Natural killer cell (primary cell): Measurements from ENCODE around the gene MTMR3. TPM values are rescaled to one million over a fixed set of nuclear protein-coding genes. Genes with fewer than 3 reads are reported as not detected.

Experiments used
- ATAC-seq, 3 donors: fragments of 150-1000 bp in 2 of 3; fragments of 200-7000 bp in 1 of 3; cut with Tn5 transposase; 1 replicate in 1 of 3; 2 replicates in 2 of 3; pipeline ENCODE4 v1.10.0; 2021; ENCODE audit warnings: mild to moderate bottlenecking in 2 of 3, moderate library complexity in 2 of 3
- DNase-seq, 2 donors: peaks; one replicate each; pipeline versions ENCODE4 v3.0.0 to v3.0.0-alpha.2; 2013 to 2021; ENCODE audit warnings: mixed read lengths in 1 of 2
- H3K27ac ChIP-seq: one replicate; pipeline ENCODE4 v1.5.1; 2013; ENCODE audit warnings: mild to moderate bottlenecking, low read length
- H3K27me3 ChIP-seq: one replicate; pipeline ENCODE4 v1.6.1; 2013; ENCODE audit warnings: low read length; ENCODE audit not compliant: control insufficient read depth, insufficient read depth
- H3K36me3 ChIP-seq: one replicate; pipeline ENCODE4 v1.6.1; 2013; ENCODE audit warnings: low read length; ENCODE audit not compliant: control insufficient read depth, insufficient read depth
- H3K4me1 ChIP-seq: one replicate; pipeline ENCODE4 v1.6.1; 2013; ENCODE audit warnings: low read length; ENCODE audit not compliant: control insufficient read depth, insufficient read depth
- H3K4me3 ChIP-seq: one replicate; pipeline ENCODE4 v1.5.1; 2013; ENCODE audit warnings: low read length
- H3K9me3 ChIP-seq: one replicate; pipeline ENCODE4 v1.6.1; 2013; ENCODE audit warnings: low read length; ENCODE audit not compliant: control insufficient read depth, insufficient read depth
- H3K27ac Mint-ChIP-seq, 2 donors: one replicate each; pipeline ENCODE4 v1.8.0; 2022; ENCODE audit warnings: mild to moderate bottlenecking in 2 of 2, mixed read lengths in 2 of 2, moderate library complexity in 1 of 2
- H3K27me3 Mint-ChIP-seq, 2 donors: one replicate each; pipeline ENCODE4 v1.8.0; 2022; ENCODE audit warnings: low read depth in 2 of 2, mixed read lengths in 2 of 2
- H3K36me3 Mint-ChIP-seq: one replicate; pipeline ENCODE4 v1.8.0; 2022; ENCODE audit warnings: mixed read lengths
- H3K4me1 Mint-ChIP-seq, 2 donors: one replicate each; pipeline ENCODE4 v1.8.0; 2022; ENCODE audit warnings: mixed read lengths in 2 of 2
- H3K4me3 Mint-ChIP-seq: one replicate; pipeline ENCODE4 v1.8.0; 2022; ENCODE audit warnings: mild to moderate bottlenecking, moderate library complexity, mixed read lengths
- H3K9me3 Mint-ChIP-seq, 2 donors: one replicate each; pipeline ENCODE4 v1.8.0; 2022; ENCODE audit warnings: mixed read lengths in 2 of 2
- CTCF ChIP-seq: fragments of 200-600 bp; IDR thresholded peaks from one replicate; pipeline ENCODE4 v1.8.0; 2022; ENCODE audit warnings: antibody characterized with exemption
- WGBS: methylation state at CpG from one replicate; pipeline ENCODE4 v1.1.7; 2013; ENCODE audit warnings: missing lambda C conversion rate; ENCODE audit not compliant: insufficient coverage; 5-methylcytosine and 5-hydroxymethylcytosine counted together
- intact Hi-C: fragments of 100-400 bp; cut with micrococcal nuclease; formaldehyde crosslinking; loops from one replicate; pipeline ENCODE4 v1.14.2; 2022
- total RNA-seq, 4 donors: library from RNA; stranded (reverse); fragments of 120-200 nt in 1 of 4; gene quantifications; one replicate each; pipeline versions ENCODE4 v1.2.3 to v1.2.4, GENCODE V29; 2013 to 2022

The MTMR3 gene
- total RNA-seq, 3 donors from 2014 or later (not counting 1 experiment from before 2014, with no cell fraction given): 62.1 to 83.4 (median 75.6) TPM

- DNase-seq: no peak
- Mint-ChIP-seq H3K4me3 (no peak overlapping the region), H3K36me3 (peaks cover 7% of the 10 kb centered on the region), H3K9me3 (no peaks in the 10 kb centered on the region), H3K4me1 (peaks cover 0 to 6% of the 10 kb centered on the region in 2 donors), H3K27ac (no peak overlapping the region), H3K27me3 (no peaks in the 10 kb centered on the region)
- no peak overlapping the region for H3K4me3 ChIP-seq
- no peak for TF ChIP-seq CTCF
- WGBS: 97% methylated on average over 3 of the region's 3 CpGs
- no peaks in the 10 kb centered on the region for H3K27me3 ChIP-seq
- ATAC-seq: no peak
- intact Hi-C loops: no loop called here
- no peaks in the 10 kb centered on the region for H3K9me3 ChIP-seq
- H3K36me3 ChIP-seq: peaks cover 21% of the 10 kb centered on the region
- H3K4me1 ChIP-seq: no peaks in the 10 kb centered on the region
- H3K27ac ChIP-seq: no peak overlapping the region
Measured at GRCh38 chr22:29977107-29977506, 94.1 kb downstream of the MTMR3 start.

- H3K27ac Mint-ChIP-seq: no peak overlapping the region
- H3K4me1 Mint-ChIP-seq: peaks cover 0 to 6% of the 10 kb centered on the region in 2 donors
- no peak overlapping the region for H3K4me3 Mint-ChIP-seq
- no peak for TF ChIP-seq CTCF
- no peak for ATAC-seq
- Histone ChIP-seq H3K27me3 (no peaks in the 10 kb centered on the region), H3K27ac (no peak overlapping the region), H3K4me1 (no peaks in the 10 kb centered on the region), H3K4me3 (no peak overlapping the region), H3K9me3 (no peaks in the 10 kb centered on the region), H3K36me3 (peaks cover 27% of the 10 kb centered on the region)
- whole genome bisulfite sequencing: 80% methylated on average over 2 of the region's 3 CpGs
- intact Hi-C loops: no loop called here
- DNase-seq: no peak
- H3K9me3 Mint-ChIP-seq: no peaks in the 10 kb centered on the region
- no peaks in the 10 kb centered on the region for H3K27me3 Mint-ChIP-seq
- peaks cover 7% of the 10 kb centered on the region for H3K36me3 Mint-ChIP-seq
Measured at GRCh38 chr22:29979777-29980321, 96.9 kb downstream of the MTMR3 start.

GRCh38 chr22:29983296-29983917 lies 100.4 kb downstream of the MTMR3 start:
- WGBS: 97% methylated on average over 10 of the region's 10 CpGs
- no peaks in the 10 kb centered on the region for H3K27me3 Mint-ChIP-seq
- H3K27ac Mint-ChIP-seq: no peak overlapping the region
- H3K9me3 Mint-ChIP-seq: no peaks in the 10 kb centered on the region
- Histone ChIP-seq H3K4me1 (no peaks in the 10 kb centered on the region), H3K4me3 (no peak overlapping the region), H3K36me3 (peaks cover 26% of the 10 kb centered on the region), H3K9me3 (no peaks in the 10 kb centered on the region), H3K27ac (no peak overlapping the region), H3K27me3 (no peaks in the 10 kb centered on the region)
- DNase-seq: no peak
- no peak overlapping the region for H3K4me3 Mint-ChIP-seq
- no peak for TF ChIP-seq CTCF
- no peak for ATAC-seq
- H3K36me3 Mint-ChIP-seq: peaks cover 7% of the 10 kb centered on the region
- intact Hi-C loops: no loop called here
- peaks cover 5 to 10% of the 10 kb centered on the region in 2 donors for H3K4me1 Mint-ChIP-seq

- DNase-seq: no peak
- Mint-ChIP-seq H3K27me3 (no peaks in the 10 kb centered on the region), H3K36me3 (peaks cover 4% of the 10 kb centered on the region), H3K4me1 (peaks cover 5 to 10% of the 10 kb centered on the region in 2 donors), H3K4me3 (no peak overlapping the region), H3K9me3 (no peaks in the 10 kb centered on the region), H3K27ac (no peak overlapping the region)
- H3K36me3 ChIP-seq: peaks cover 12% of the 10 kb centered on the region
- no peak overlapping the region for H3K4me3 ChIP-seq
- intact Hi-C loops: no loop called here
- no peaks in the 10 kb centered on the region for H3K4me1 ChIP-seq
- H3K9me3 ChIP-seq: no peaks in the 10 kb centered on the region
- no peak for ATAC-seq
- no peaks in the 10 kb centered on the region for H3K27me3 ChIP-seq
- no peak overlapping the region for H3K27ac ChIP-seq
- WGBS: 86% methylated on average over 1 of the region's 1 CpG
- TF ChIP-seq CTCF: no peak
Measured at GRCh38 chr22:29985912-29986311, 102.9 kb downstream of the MTMR3 start.
